SK-N-SH (cell line): ENCODE results near the gene AKR1C1. TPM values are rescaled to one million over a fixed set of nuclear protein-coding genes. Genes with fewer than 3 reads are reported as not detected.
"Not testable (repeated sequence)": the region's sequence is repeated elsewhere in the genome, so short reads cannot be mapped to it uniquely, and the experiment has no call there.

Source experiments
- CTCF ChIA-PET: fragments of 300-600, 350-600 bp; formaldehyde crosslinking; extraction: SDS; loops from one replicate; lab custom pipeline; 2021; lab: Yijun Ruan, JAX
- POLR2A ChIA-PET: fragments of 350-600 bp; sonication (Branson Sonifier 250); formaldehyde crosslinking; extraction: SDS; loops from one replicate; lab custom pipeline; 2020; ENCODE audit warnings: antibody characterized with exemption, inconsistent platforms; lab: Yijun Ruan, JAX
- DNase-seq: peaks from one replicate; pipeline ENCODE4 v3.0.0; 2012
- H2AFZ ChIP-seq: fragments of 200-600 bp; sonication (generic); 2 replicates; pipeline ENCODE4 v1.8.1; 2016; ENCODE audit warnings: antibody characterized with exemption, mild to moderate bottlenecking, low read depth
- H3F3A ChIP-seq: fragments of 200-600 bp; sonication (generic); replicated peaks from 2 replicates; pipeline ENCODE3; 2016; ENCODE audit warnings: antibody characterized with exemption, mild to moderate bottlenecking; ENCODE audit not compliant: insufficient read depth
- H3K27ac ChIP-seq, 2 experiments: fragments of 200-500 bp in 1 of 2; fragments of 200-600 bp in 1 of 2; sonication (Bioruptor generic) in 1 of 2; sonication (generic), shearing (Covaris generic) in 1 of 2; 2 replicates each; pipeline versions ENCODE4 v1.5.1 to v1.6.1; 2014 to 2016; ENCODE audit warnings: low read depth in 2 of 2, inconsistent platforms in 1 of 2, low read length in 1 of 2, mild to moderate bottlenecking in 1 of 2, mixed read lengths in 1 of 2
- H3K27me3 ChIP-seq: fragments of 200-600 bp; sonication (generic), shearing (Covaris generic); 2 replicates; pipeline ENCODE4 v1.6.1; 2016; ENCODE audit warnings: mixed run types; ENCODE audit not compliant: insufficient read depth
- H3K36me3 ChIP-seq, 2 experiments: fragments of 200-500 bp in 1 of 2; fragments of 200-600 bp in 1 of 2; sonication (Bioruptor generic) in 1 of 2; sonication (generic) in 1 of 2; replicated peaks in 1 of 2; 2 replicates each; pipeline versions ENCODE3 to v1.5.1; 2014 to 2016; ENCODE audit warnings: low read length in 1 of 2, mild to moderate bottlenecking in 1 of 2; ENCODE audit not compliant: insufficient read depth in 2 of 2, control insufficient read depth in 1 of 2
- H3K4me1 ChIP-seq, 2 experiments: fragments of 200-500 bp in 1 of 2; fragments of 200-600 bp in 1 of 2; sonication (Bioruptor generic) in 1 of 2; sonication (generic), shearing (Covaris generic) in 1 of 2; 2 replicates each; pipeline versions ENCODE4 v1.5.1 to v1.6.1; 2014 to 2016; ENCODE audit warnings: low read depth in 1 of 2, low read length in 1 of 2, mixed run types in 1 of 2; ENCODE audit not compliant: insufficient read depth in 2 of 2, control insufficient read depth in 1 of 2
- H3K4me2 ChIP-seq: fragments of 200-600 bp; sonication (generic), shearing (Covaris generic); 2 replicates; pipeline ENCODE4 v1.6.1; 2017; ENCODE audit warnings: mixed run types
- H3K4me3 ChIP-seq, 2 experiments: fragments of 200-500 bp in 1 of 2; fragments of 200-600 bp in 1 of 2; sonication (Bioruptor generic) in 1 of 2; sonication (generic), shearing (Covaris generic) in 1 of 2; 2 replicates each; pipeline versions ENCODE4 v1.5.1 to v1.8.1; 2014 to 2016; ENCODE audit warnings: low read depth in 2 of 2, inconsistent platforms in 1 of 2, low read length in 1 of 2, mild to moderate bottlenecking in 1 of 2, mixed read lengths in 1 of 2, moderate library complexity in 1 of 2
- H3K79me2 ChIP-seq: fragments of 200-600 bp; sonication (generic); 2 replicates; pipeline ENCODE4 v1.8.1; 2017; ENCODE audit warnings: mild to moderate bottlenecking; ENCODE audit not compliant: insufficient read depth
- H3K9ac ChIP-seq: fragments of 200-600 bp; sonication (generic); 2 replicates; pipeline ENCODE4 v1.6.1; 2017; ENCODE audit warnings: mixed run types
- H3K9me2 ChIP-seq: fragments of 200-600 bp; sonication (generic); 2 replicates; pipeline ENCODE4 v1.6.1; 2017; ENCODE audit warnings: mixed run types
- H3K9me3 ChIP-seq: fragments of 200-600 bp; sonication (generic); 2 replicates; pipeline ENCODE4 v1.6.1; 2017; ENCODE audit warnings: mixed run types, mild to moderate bottlenecking, moderate library complexity
- H4K20me1 ChIP-seq: fragments of 200-600 bp; sonication (generic); 2 replicates; pipeline ENCODE4 v1.6.1; 2017; ENCODE audit warnings: mild to moderate bottlenecking, mixed run types; ENCODE audit not compliant: insufficient read depth
- CHD2 ChIP-seq: fragments of 150-350 bp; IDR thresholded peaks from 2 replicates; pipeline ENCODE4 v1.6.1; 2018; ENCODE audit warnings: low read length; ENCODE audit not compliant: partially characterized antibody
- EZH2phosphoT487 ChIP-seq: fragments of 200-600 bp; sonication (generic); IDR thresholded peaks from 2 replicates; pipeline ENCODE4 v1.6.1; 2017; ENCODE audit warnings: low read depth, mixed run types, mild to moderate bottlenecking, antibody characterized with exemption, moderate library complexity, borderline replicate concordance
- FOXM1 ChIP-seq: IDR thresholded peaks from 2 replicates; pipeline ENCODE4 v1.4.0; 2012; ENCODE audit warnings: low read depth, mild to moderate bottlenecking
- GATA2 ChIP-seq: sonication (generic); formaldehyde crosslinking; IDR thresholded peaks from 2 replicates; pipeline ENCODE4 v1.5.0; 2020; ENCODE audit warnings: mild to moderate bottlenecking, missing genetic modification reagents
- TEAD4 ChIP-seq: IDR thresholded peaks from 2 replicates; pipeline ENCODE4 v1.4.0; 2012; ENCODE audit warnings: mild to moderate bottlenecking, borderline replicate concordance; ENCODE audit not compliant: insufficient read depth
- WGBS: methylation state at CpG from one replicate; pipeline ENCODE4 v1.1.6; 2017; ENCODE audit warnings: low lambda C conversion rate; 5-methylcytosine and 5-hydroxymethylcytosine counted together
- polyA plus RNA-seq, 3 experiments: library from polyadenylated mRNA; depleted of rRNA; stranded (reverse); fragments of >200 nt; gene quantifications; 2 replicates each; pipeline ENCODE4 v1.2.3, GENCODE V29; 2012
- TF ChIP-seq, protein P1 (sequence below): IDR thresholded peaks from 2 replicates; pipeline ENCODE4; 2012

AKR1C1 gene
- polyA plus RNA-seq, 1 of the 3 experiments (the other 2 are of a cell fraction), result 1.3 TPM

DNA sequence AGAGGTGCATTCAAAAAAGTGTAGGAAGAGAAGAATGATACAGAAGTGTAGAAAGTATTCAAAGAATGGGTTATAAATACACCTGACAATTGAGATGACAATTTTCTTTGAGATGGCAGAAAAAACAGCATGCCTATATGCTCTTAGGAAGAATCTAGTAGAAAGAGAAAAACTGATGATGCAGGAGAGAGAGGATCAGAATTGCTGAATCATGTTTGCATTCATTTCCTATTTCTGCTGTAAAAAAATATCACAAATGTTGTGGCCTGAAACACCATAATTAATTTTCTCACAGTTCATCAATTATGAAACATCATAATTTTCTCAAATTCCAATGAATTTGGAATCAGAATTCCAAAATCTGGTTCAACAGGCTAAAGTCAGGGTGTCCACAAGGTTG lies 9.8 kb upstream of the AKR1C1 start:
- Histone ChIP-seq H3K9me2 (no peaks in the 10 kb centered on the region), H3K36me3 (no peaks in the 10 kb centered on the region), H3K4me1 (no peaks in the 10 kb centered on the region; a peak in 1 of 4 replicates), H3K9ac (no peak overlapping the region), H3K79me2 (no peaks in the 10 kb centered on the region), H3K9me3 (no peaks in the 10 kb centered on the region), H3K4me2 (no peak overlapping the region), H3K27me3 (no peaks in the 10 kb centered on the region), H2AFZ (no peak overlapping the region), H3F3A (no peaks in the 10 kb centered on the region), H3K27ac (no peak overlapping the region), H4K20me1 (no peaks in the 10 kb centered on the region), H3K4me3 (no peak overlapping the region)
- ChIA-PET POLR2A (no interaction called here), CTCF (no interaction called here)
- no peak for DNase-seq
- no peak for TF ChIP-seq GATA2
- TF ChIP-seq TEAD4, result no peak
- TF ChIP-seq FOXM1, result no peak
- TF ChIP-seq, protein P1, sequence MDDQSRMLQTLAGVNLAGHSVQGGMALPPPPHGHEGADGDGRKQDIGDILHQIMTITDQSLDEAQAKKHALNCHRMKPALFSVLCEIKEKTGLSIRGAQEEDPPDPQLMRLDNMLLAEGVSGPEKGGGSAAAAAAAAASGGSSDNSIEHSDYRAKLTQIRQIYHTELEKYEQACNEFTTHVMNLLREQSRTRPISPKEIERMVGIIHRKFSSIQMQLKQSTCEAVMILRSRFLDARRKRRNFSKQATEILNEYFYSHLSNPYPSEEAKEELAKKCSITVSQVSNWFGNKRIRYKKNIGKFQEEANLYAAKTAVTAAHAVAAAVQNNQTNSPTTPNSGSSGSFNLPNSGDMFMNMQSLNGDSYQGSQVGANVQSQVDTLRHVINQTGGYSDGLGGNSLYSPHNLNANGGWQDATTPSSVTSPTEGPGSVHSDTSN, result no peak
- no peak for TF ChIP-seq CHD2
- no peak for TF ChIP-seq EZH2phosphoT487

DNA sequence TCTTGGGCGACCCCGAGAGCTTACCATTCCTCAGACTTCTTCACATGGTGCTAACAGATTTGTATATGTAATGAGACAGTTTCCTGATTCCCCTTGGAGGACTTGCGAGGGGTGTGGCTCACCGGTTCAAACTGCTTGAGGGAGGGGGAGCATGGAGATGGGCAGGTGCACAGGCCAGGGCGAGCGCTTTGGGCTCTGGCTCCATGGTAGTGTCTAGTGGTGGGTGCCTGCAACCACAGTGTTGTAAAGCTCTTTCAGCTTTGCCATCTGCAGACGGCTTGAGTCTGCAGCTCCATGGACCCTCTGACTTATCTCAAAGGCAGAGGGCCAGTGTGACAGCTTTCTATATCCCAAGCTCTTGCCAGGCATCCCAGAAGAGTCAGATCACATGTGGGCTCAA lies 7.1 kb upstream of the AKR1C1 start:
- H3K9me2 ChIP-seq, H3K4me2 ChIP-seq, H3F3A ChIP-seq, H3K36me3 ChIP-seq, CTCF ChIA-PET, H3K9ac ChIP-seq, DNase-seq, H3K27me3 ChIP-seq, H3K4me3 ChIP-seq, H2AFZ ChIP-seq, H3K4me1 ChIP-seq, H4K20me1 ChIP-seq, POLR2A ChIA-PET, H3K27ac ChIP-seq, H3K79me2 ChIP-seq, H3K9me3 ChIP-seq: not testable (repeated sequence)
- 53% methylated on average over 3 of the region's 7 CpGs for WGBS

DNA sequence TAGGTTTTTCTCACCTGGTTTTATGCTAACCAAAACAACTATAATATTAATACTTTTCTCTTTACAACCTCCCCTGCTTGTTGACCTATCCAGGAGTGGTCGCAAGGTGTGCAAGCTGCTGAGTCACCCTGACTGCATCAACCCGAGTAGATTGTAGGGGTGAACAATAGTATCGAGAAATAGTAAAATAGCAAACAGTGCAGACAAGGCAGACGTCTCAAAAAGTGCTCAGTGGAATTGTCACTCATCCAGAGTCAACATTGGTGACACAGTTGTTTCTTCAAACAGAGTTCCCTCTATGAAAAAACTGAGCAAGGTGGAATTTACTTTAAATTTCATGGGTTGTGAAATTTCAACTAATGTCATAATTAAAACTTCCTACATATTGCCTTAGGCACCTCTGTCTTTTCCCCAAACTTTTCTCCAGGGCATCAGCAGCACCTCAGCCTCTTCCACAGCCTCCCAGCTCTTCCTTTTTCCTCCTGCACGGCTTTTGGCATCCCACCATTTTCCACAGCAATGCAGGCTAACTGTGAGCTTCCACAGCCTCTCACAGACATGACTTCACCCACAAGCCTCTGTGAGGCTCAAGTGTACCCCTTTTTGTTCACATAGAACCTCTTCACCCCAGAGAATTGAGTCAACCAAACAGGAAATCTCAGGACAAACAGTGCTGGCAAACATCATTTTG lies 6.1 kb upstream of the AKR1C1 start:
- H3K9ac ChIP-seq, CTCF ChIA-PET: not testable (repeated sequence)

DNA sequence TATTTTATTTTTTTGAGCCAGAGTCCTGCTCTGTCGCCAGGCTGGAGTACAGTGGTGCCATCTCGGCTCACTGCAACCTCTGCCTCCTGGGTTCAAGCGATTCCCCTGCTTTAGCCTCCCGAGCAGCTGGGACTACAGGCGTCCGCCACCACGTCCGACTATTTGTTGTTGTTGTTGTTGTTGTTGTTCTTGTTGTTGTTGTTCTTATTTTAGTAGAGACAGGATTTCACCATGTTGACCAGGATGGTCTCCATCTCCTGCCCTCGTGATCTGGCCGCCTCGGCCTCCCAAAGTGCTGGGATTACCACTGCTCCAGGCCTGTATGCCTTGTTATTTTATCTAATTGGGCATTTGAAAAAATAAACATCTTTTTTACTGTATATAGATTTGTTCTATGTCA lies 1.7 kb upstream of the AKR1C1 start:
- CTCF ChIA-PET, H2AFZ ChIP-seq, H3K27ac ChIP-seq, POLR2A ChIA-PET, H3F3A ChIP-seq, H4K20me1 ChIP-seq, H3K36me3 ChIP-seq, H3K9me2 ChIP-seq, H3K9me3 ChIP-seq, DNase-seq, H3K79me2 ChIP-seq, H3K27me3 ChIP-seq, H3K4me1 ChIP-seq, H3K4me2 ChIP-seq, H3K4me3 ChIP-seq, H3K9ac ChIP-seq: not testable (repeated sequence)
- 72% methylated on average over 11 of the region's 11 CpGs for WGBS

More for the DNA sequence above, 6.1 kb upstream of the AKR1C1 start:
- H3K4me1 ChIP-seq, POLR2A ChIA-PET, H3K27me3 ChIP-seq, H3K36me3 ChIP-seq, H3K4me2 ChIP-seq, H3K27ac ChIP-seq, H3K9me3 ChIP-seq, DNase-seq, H2AFZ ChIP-seq, H3K4me3 ChIP-seq, H3F3A ChIP-seq, H4K20me1 ChIP-seq, H3K9me2 ChIP-seq, H3K79me2 ChIP-seq: not testable (repeated sequence)
- WGBS, result 29% methylated on average over 5 of the region's 5 CpGs

DNA sequence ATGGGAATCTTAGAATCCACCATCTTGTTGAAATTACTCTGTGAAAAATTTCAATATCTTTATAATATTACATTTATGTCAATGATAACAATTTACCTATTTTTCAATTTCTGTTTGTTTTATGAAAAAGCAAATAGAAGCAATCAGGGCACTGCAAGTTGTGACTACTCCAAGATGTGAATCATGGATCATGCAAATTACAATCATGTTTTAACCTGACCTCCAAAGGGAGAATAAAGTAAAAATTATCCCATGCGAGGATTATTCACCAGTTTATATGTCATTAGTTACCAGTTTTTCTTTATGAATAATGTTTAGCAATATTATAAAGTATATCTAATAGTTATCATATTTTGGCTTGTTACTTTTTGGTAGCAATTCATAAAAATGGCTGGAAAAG lies 907 bp upstream of the AKR1C1 start:
- H3K36me3 ChIP-seq, H3K27ac ChIP-seq, H4K20me1 ChIP-seq, H3F3A ChIP-seq, H3K79me2 ChIP-seq, H2AFZ ChIP-seq, DNase-seq, H3K9me2 ChIP-seq, H3K27me3 ChIP-seq, H3K4me1 ChIP-seq, H3K4me2 ChIP-seq, POLR2A ChIA-PET, CTCF ChIA-PET, H3K9ac ChIP-seq, H3K9me3 ChIP-seq, H3K4me3 ChIP-seq: not testable (repeated sequence)
- 36% methylated on average over 1 of the region's 1 CpG for WGBS
